Jurkat, Clone E6-1 (cell line): ENCODE measurements around the gene DDR1.

Source experiments
- DNase-seq: peaks from one replicate; pipeline ENCODE4 v3.0.0-alpha.2; 2011; ENCODE audit warnings: low read depth, low spot score
- H3K4me3 ChIP-seq: 2 replicates; pipeline ENCODE4 v1.5.1; 2011; ENCODE audit warnings: mild to moderate bottlenecking, low read length, control low read depth, moderate library complexity

The DDR1 gene

GRCh38 chr6:30935018-30935417 is 50.7 kb downstream of the DDR1 start:
- no peak overlapping the region for H3K4me3 ChIP-seq
- no peak for DNase-seq

GRCh38 chr6:30937265-30937664 is 52.9 kb downstream of the DDR1 start:
- no peak overlapping the region for H3K4me3 ChIP-seq
- DNase-seq, result no peak

DNA sequence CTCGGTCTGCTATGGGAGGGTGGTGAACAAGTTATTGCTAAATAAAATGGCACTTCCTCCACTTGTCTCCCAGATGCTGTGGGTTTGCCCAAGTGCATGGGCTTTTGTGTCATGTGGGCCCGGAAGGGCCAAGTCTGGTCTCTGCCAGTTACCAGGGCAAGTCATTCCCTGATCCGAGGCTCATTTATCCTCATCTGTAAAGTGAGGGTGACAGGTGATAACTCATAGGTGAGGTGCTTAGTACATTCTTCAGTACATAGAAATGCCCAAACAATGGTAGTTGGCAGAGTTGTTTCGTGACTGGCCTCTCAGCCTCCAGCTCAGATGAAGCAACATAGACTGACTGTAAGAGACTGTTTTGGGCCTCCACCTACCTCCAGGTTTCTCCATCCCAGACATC is 54.4 kb downstream of the DDR1 start:
- no peak overlapping the region for H3K4me3 ChIP-seq
- no peak for DNase-seq

GRCh38 chr6:30939473-30939872 is 55.2 kb downstream of the DDR1 start:
- H3K4me3 ChIP-seq, result no peak overlapping the region
- no peak for DNase-seq

GRCh38 chr6:30940361-30940986 is 56.2 kb downstream of the DDR1 start, which contains the start of gene MUCL3:
MUCL3 (plus strand) TSS chr6:30940973; CDS start chr6:30941000, 27 bp downstream.
- no peak within 1 kb of the TSS for H3K4me3 ChIP-seq
- DNase-seq, result no peak

- no peak for DNase-seq
- H3K4me3 ChIP-seq, result no peak overlapping the region
Measured at GRCh38 chr6:30942338-30943060, 58.2 kb downstream of the DDR1 start.

DNA sequence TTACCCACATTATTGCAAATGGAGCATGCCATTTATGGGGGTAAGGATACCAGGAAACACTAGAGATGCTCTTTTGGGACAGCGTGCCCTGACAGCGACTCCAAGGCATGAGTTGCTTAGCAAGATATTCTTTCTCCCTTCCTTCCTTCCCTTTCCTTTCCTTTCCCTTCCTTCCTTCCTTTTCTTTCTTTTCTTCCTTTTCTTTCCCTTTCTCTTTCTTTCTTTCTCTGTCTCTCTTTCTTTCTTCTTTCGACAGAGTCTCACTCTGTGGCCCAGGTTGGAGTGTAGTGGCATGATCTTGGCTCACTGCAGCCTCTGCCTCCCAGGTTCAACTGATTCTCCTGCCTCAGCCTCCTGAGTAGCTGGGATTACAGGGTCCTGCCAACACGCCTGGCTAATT is 59.7 kb downstream of the DDR1 start:
- no peak for DNase-seq
- H3K4me3 ChIP-seq, result no peak overlapping the region

DNA sequence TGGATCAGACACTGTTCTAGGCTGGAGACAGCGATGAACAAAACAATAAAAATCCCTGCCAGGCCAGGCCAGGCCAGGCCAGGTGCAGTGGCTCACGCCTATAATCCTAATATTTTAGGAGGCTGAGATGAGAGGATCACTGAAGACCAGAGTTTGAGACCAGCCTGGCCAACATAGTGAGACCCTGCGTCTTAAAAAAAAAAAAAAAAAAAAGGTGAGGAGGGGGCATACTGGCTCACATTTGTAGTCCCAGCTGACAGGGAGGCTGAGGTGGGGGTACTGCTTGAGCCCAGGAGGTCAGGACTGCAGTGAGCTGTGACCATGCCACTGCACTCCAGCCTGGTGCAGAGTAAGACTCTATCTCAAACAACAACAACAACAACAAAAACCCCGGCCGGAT is 61.0 kb downstream of the DDR1 start:
- H3K4me3 ChIP-seq, result no peak overlapping the region
- no peak for DNase-seq

- no peak for DNase-seq
- no peak overlapping the region for H3K4me3 ChIP-seq
Measured at GRCh38 chr6:30947231-30947630, 62.9 kb downstream of the DDR1 start.

GRCh38 chr6:30948811-30949210 is 64.5 kb downstream of the DDR1 start:
- H3K4me3 ChIP-seq, result no peak overlapping the region
- no peak for DNase-seq
